ENCODE results near the gene DOLPP1.

The DOLPP1 gene

DNA sequence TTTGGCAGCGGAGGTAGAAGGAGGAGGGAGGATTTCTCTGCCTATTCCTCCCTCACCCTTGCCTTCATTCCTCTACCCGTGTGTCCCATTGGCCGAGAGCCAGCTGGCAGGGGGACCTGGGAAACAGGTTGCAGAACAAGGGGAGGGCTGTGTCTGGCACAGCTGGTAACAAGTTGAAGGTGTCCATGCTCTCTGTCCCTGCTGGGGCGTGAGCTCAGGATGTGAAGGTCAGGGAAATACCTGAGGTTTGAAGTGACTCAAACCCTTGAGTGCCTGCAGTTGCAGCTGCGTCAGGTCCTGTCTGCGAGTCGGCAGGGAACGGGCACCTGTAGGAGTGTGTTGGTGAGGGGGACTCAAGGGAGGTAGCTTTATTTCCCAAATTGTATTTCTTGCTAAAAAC lies 28.3 kb upstream of the DOLPP1 start:
- Histone ChIP-seq H3K4me2 (ENCODE audit: low read depth, low read length, poor library complexity, severe bottlenecking) (no peak overlapping the region), H2AFZ (ENCODE audit: low read depth, low read length, severe bottlenecking) (no peak overlapping the region), H3K9ac (ENCODE audit: low read length) (no peak overlapping the region), H3K27ac (ENCODE audit: low read depth, low read length) (no peak overlapping the region), H3F3A (ENCODE audit: insufficient read depth) (no peaks in the 10 kb centered on the region), H3K4me3 (ENCODE audit: insufficient read depth, low read length, poor library complexity, severe bottlenecking) (no peak overlapping the region), H3K9me2 (replicated peaks; ENCODE audit: insufficient read depth, low read length) (no peaks in the 10 kb centered on the region), H3K79me2 (ENCODE audit: insufficient read depth, low read length) (no peaks in the 10 kb centered on the region), H4K20me1 (ENCODE audit: low read depth, low read length) (no peaks in the 10 kb centered on the region), H3K36me3 (ENCODE audit: low read length) (no peaks in the 10 kb centered on the region), H3K27me3 (ENCODE audit: low read length) (no peaks in the 10 kb centered on the region), H3K9me3 (ENCODE audit: insufficient read depth, low read length) (no peaks in the 10 kb centered on the region)
- TF ChIP-seq, protein P1, sequence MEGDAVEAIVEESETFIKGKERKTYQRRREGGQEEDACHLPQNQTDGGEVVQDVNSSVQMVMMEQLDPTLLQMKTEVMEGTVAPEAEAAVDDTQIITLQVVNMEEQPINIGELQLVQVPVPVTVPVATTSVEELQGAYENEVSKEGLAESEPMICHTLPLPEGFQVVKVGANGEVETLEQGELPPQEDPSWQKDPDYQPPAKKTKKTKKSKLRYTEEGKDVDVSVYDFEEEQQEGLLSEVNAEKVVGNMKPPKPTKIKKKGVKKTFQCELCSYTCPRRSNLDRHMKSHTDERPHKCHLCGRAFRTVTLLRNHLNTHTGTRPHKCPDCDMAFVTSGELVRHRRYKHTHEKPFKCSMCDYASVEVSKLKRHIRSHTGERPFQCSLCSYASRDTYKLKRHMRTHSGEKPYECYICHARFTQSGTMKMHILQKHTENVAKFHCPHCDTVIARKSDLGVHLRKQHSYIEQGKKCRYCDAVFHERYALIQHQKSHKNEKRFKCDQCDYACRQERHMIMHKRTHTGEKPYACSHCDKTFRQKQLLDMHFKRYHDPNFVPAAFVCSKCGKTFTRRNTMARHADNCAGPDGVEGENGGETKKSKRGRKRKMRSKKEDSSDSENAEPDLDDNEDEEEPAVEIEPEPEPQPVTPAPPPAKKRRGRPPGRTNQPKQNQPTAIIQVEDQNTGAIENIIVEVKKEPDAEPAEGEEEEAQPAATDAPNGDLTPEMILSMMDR (IDR thresholded peaks at IDR 0.05; ENCODE audit: insufficient read depth, low read length, poor library complexity, severe bottlenecking), result no peak
- TF ChIP-seq EZH2phosphoT487 (conservative IDR thresholded peaks at IDR 0.05; ENCODE audit: low read length), result no peak

DNA sequence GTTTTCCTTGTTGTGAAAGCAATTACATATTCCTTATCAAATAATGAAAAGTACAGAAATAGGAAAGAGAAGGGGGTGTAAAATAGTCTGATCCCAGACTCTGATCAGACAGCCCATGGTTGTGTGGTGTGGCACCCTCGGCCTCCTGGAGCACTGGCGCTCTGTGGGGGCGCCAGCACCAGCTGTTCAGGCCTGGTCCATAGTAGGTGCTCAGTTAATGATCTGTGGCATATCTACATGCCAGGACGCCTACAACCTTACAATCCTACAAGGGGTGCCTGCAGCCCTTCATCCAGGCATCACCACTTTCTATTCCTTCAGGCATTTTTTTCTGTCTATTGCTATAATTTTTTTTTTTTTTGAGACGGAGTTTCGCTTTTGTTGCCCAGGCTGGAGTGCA lies 27.9 kb upstream of the DOLPP1 start:
- H2AFZ ChIP-seq (ENCODE audit: low read depth, low read length, severe bottlenecking), result no peak overlapping the region
- H3K9me2 ChIP-seq (replicated peaks; ENCODE audit: insufficient read depth, low read length), result no peaks in the 10 kb centered on the region
- H3K27ac ChIP-seq (ENCODE audit: low read depth, low read length), result no peak overlapping the region
- H3K4me2 ChIP-seq (ENCODE audit: low read depth, low read length, poor library complexity, severe bottlenecking), result no peak overlapping the region
- H3K36me3 ChIP-seq (ENCODE audit: low read length), result no peaks in the 10 kb centered on the region
- no peaks in the 10 kb centered on the region for H3F3A ChIP-seq (ENCODE audit: insufficient read depth)
- no peaks in the 10 kb centered on the region for H3K9me3 ChIP-seq (ENCODE audit: insufficient read depth, low read length)
- H3K79me2 ChIP-seq (ENCODE audit: insufficient read depth, low read length), result no peaks in the 10 kb centered on the region
- no peaks in the 10 kb centered on the region for H4K20me1 ChIP-seq (ENCODE audit: low read depth, low read length)
- TF ChIP-seq EZH2phosphoT487 (conservative IDR thresholded peaks at IDR 0.05; ENCODE audit: low read length), result no peak
- TF ChIP-seq, protein P1 (IDR thresholded peaks at IDR 0.05; ENCODE audit: insufficient read depth, low read length, poor library complexity, severe bottlenecking), result no peak
- no peaks in the 10 kb centered on the region for H3K27me3 ChIP-seq (ENCODE audit: low read length)
- no peak overlapping the region for H3K9ac ChIP-seq (ENCODE audit: low read length)
- H3K4me3 ChIP-seq (ENCODE audit: insufficient read depth, low read length, poor library complexity, severe bottlenecking), result no peak overlapping the region

DNA sequence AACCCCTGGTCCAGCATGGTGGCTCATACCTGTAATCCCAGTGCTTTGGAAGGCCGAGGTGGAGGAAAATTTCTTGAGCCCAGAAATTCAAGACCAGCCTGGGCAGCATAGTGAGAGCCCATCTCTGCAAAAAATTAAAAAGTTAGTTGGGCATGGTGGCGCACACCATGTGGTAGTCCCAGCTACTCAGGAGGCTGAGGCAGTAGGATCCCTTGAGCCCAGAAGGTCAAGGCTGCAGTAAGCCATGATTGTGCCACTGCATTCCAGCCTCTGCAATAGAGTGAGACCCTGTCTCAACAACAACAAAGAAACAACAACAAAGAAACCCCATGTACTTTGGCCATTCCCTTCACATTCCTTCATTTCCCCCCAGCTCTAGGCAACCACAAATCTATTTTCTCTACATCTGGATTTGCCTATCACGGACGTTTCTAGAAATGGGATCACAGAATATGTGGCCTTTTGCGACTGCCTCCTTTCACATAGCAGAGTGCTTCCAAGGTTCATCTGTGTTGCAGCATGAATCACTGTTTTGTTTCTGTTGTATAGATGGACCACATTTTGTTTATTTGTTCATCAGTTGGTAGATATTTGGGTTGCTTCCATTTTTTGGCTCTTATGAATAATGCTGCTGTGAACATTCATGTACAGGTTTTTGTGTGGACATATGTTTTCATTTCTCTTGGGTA lies 26.6 kb upstream of the DOLPP1 start:
- Histone ChIP-seq H3K79me2 (ENCODE audit: insufficient read depth, low read length) (no peaks in the 10 kb centered on the region), H3K9me2 (replicated peaks; ENCODE audit: insufficient read depth, low read length) (no peaks in the 10 kb centered on the region), H3K4me3 (ENCODE audit: insufficient read depth, low read length, poor library complexity, severe bottlenecking) (no peak overlapping the region), H3K27ac (ENCODE audit: low read depth, low read length) (no peak overlapping the region), H4K20me1 (ENCODE audit: low read depth, low read length) (no peaks in the 10 kb centered on the region), H2AFZ (ENCODE audit: low read depth, low read length, severe bottlenecking) (no peak overlapping the region), H3F3A (ENCODE audit: insufficient read depth) (no peaks in the 10 kb centered on the region), H3K9me3 (ENCODE audit: insufficient read depth, low read length) (no peaks in the 10 kb centered on the region), H3K27me3 (ENCODE audit: low read length) (no peaks in the 10 kb centered on the region), H3K9ac (ENCODE audit: low read length) (no peak overlapping the region), H3K4me2 (ENCODE audit: low read depth, low read length, poor library complexity, severe bottlenecking) (no peak overlapping the region), H3K36me3 (ENCODE audit: low read length) (no peaks in the 10 kb centered on the region)
- no peak for TF ChIP-seq EZH2phosphoT487 (conservative IDR thresholded peaks at IDR 0.05; ENCODE audit: low read length)
- TF ChIP-seq, protein P1 (IDR thresholded peaks at IDR 0.05; ENCODE audit: insufficient read depth, low read length, poor library complexity, severe bottlenecking), result no peak

All from SU-DHL-6 (cell line).